ENCODE data around the gene IL24. TPM values are rescaled to one million over a fixed set of nuclear protein-coding genes. Genes with fewer than 3 reads are reported as not detected.

Gene IL24, protein sequence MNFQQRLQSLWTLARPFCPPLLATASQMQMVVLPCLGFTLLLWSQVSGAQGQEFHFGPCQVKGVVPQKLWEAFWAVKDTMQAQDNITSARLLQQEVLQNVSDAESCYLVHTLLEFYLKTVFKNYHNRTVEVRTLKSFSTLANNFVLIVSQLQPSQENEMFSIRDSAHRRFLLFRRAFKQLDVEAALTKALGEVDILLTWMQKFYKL
- 1.7 and 3.7 TPM in 2 replicates for total RNA-seq

DNA sequence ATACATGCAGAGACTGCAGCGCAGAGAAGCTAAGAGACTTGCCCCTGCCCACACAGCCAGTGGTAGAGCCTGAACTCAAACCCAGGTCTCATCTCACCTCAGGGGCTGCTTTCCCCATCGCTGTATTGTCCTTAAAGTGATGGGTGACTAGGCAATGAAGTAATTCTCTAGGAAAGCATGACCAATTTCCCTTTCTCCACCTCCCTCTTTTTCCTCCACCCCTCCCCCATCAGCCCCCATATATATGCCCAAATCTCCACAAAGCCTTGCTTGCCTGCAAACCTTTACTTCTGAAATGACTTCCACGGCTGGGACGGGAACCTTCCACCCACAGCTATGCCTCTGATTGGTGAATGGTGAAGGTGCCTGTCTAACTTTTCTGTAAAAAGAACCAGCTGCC is at the start of gene IL24:
IL24 (plus strand) TSS at position 269 of the 400 bp plus-strand sequence. CDS start 390 bp downstream, outside the sequence.

DNA sequence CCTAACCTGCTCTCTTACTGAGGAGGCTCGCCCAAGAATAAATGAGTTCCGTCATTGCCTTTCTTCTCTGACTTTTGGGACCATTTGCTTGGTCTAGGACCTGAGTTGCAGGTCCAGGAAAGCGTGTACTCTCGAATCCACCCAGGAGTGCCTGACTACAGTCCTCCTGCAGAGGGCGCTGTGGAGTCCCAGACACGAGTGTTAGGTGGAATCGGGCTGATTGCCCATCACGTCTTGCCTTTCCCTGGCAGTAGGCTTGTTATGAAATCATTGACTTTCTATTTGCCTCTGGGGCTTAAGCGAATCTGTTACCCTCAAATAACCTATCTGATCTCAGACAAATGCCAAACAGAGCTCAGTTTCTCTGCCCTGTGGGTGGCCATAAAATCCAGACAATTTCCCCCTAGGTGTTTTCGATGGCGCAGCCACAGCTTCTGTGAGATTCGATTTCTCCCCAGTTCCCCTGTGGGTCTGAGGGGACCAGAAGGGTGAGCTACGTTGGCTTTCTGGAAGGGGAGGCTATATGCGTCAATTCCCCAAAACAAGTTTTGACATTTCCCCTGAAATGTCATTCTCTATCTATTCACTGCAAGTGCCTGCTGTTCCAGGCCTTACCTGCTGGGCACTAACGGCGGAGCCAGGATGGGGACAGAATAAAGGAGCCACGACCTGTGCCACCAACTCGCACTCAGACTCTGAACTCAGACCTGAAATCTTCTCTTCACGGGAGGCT is 32.1 kb upstream of the IL24 start, which contains the start of gene IL20:
IL20 (plus strand) TSS at position 685 of the 733 bp plus-strand sequence. CDS start 230 bp downstream, outside the sequence.

DNA sequence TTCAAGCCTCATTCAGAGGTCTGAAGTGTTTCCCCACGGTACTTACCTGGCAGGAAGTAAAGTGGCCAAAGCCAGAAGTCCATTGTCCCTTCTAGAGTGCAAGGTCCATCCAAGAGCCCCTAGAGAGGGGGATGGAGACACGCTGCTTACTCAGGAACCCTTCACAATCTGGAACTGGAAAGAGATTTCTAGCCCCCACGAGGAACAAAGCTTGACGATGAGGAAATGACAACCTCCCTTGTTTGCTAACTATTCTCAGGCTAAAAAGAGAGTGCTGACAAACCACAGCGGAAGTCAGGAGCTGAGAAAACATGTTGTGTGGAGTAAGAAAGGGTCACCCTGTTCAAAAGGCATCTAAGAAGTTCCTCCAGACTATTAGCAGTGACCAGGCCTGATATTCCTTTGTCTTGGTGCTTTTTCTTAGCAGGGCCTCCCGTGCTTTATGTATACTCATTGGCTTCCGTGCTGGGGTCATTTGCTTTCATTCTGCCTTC is 24.6 kb downstream of the IL24 start, which contains the start of gene FCMR:
FCMR (minus strand) TSS at position 170 of the 494 bp plus-strand sequence; CDS start at position 83, 87 bp downstream.

DNA sequence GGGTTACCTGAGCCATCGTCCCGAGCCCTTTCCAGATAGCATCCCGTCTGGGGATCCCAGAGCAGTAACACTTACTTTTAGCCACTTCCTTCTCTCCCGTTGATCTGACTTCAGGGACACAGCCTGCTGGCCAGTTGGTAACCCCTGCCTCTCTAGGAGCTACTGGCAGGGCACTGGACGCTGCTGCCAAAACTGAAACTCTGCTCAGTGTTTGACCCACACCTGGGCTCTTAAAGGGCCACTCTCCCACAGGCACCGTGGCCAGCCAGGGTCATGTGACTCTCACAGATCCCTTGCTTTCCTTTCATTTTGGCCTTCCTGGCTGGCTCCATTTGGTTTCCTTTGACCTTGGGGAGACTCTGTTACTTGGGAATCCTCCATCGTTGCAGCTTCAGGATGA is 49.0 kb downstream of the IL24 start, which contains the start of gene PIGR:
PIGR (minus strand) TSS at position 206 of the 400 bp plus-strand sequence. CDS start 5,935 bp downstream, outside the sequence.

Other genes with a start within 250 kb of the IL24 start
- 33.8 and 34.9 TPM in 2 replicates for gene MAPKAPK2, start 212.5 kb upstream of the IL24 start, total RNA-seq
- 0.28 TPM in 1 of 2 replicates, not detected in the other for gene IL19, start 126.7 kb upstream of the IL24 start, total RNA-seq
- not detected in 2 replicates for gene IL10, start 124.9 kb upstream of the IL24 start, total RNA-seq
- gene IL20, start 31.8 kb upstream of the IL24 start, total RNA-seq = not detected in 2 replicates
- not detected in 2 replicates for gene FCMR, start 24.5 kb downstream of the IL24 start, total RNA-seq
- gene PIGR, start 49.0 kb downstream of the IL24 start, total RNA-seq = under 0.01 TPM in 2 replicates
- gene FCAMR, start 73.0 kb downstream of the IL24 start, total RNA-seq = under 0.01 TPM in 1 of 2 replicates, not detected in the other
- gene C1orf116, start 135.3 kb downstream of the IL24 start, total RNA-seq = under 0.01 TPM in 1 of 2 replicates, not detected in the other
- gene YOD1, start 153.8 kb downstream of the IL24 start, total RNA-seq = 7.3 and 7.9 TPM in 2 replicates
- gene PFKFB2, start 155.8 kb downstream of the IL24 start, total RNA-seq = 1.5 and 6.5 TPM in 2 replicates
- gene C4BPB, start 191.4 kb downstream of the IL24 start, total RNA-seq = not detected in 2 replicates
- gene C4BPA, start 206.8 kb downstream of the IL24 start, total RNA-seq = not detected in 2 replicates

Data from regular cardiac myocyte (primary cell).